ENCODE measurements around the gene CHRNA7. TPM values are rescaled to one million over a fixed set of nuclear protein-coding genes. Genes with fewer than 3 reads are reported as not detected.

Gene CHRNA7
- total and polyA plus RNA-seq, 9 of the 15 experiments (the other 6 are each of a cell fraction or from before 2014, with no cell fraction given) = 0.04 TPM; not detected in 8

DNA sequence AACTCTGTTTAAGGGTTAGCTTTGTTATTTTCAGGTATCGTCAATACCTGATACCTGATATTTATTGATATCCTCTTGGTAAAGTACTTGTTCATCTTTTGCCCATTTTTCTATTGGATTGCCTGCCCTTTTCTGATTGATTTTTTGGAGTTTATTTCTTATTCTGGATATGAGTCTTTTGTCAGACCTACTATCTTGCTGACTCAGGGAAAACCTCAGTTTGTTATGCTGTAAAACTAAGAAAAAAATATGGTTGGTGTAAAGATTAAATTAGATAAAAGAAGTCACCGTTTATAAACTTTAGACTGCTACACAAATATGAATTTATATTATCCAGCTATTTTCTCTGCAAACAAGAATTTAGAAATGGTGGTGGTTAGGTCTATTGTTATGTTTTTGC, 65.9 kb downstream of the CHRNA7 start:
- no peak for FAIRE-seq
- DNase-seq (ENCODE audit: extremely low read depth in 1 of 4, low spot score in 3 of 4) = no peak
- no peak for ATAC-seq
- no peaks in the 10 kb centered on the region for H3K9me1 ChIP-seq (ENCODE audit: control insufficient read depth, insufficient read depth, low read length)
- no peak overlapping the region for H3K4me3 ChIP-seq
- no peaks in the 10 kb centered on the region for H3K36me3 ChIP-seq (ENCODE audit: control insufficient read depth, insufficient read depth, low read length)
- in situ Hi-C loops (cut with MboI) = no loop called here
- H3K27ac ChIP-seq (ENCODE audit: extremely low read depth, low read depth, low read length) = no peak overlapping the region
- no peaks in the 10 kb centered on the region for H3K9me3 ChIP-seq (replicated peaks; ENCODE audit: control insufficient read depth, insufficient read depth, low read depth, low read length)
- no peak overlapping the region for H3K9ac ChIP-seq (ENCODE audit: insufficient read depth in 1 of 2, low read depth in 2 of 2, low read length in 2 of 2)
- BruUV-seq (replicated peaks) = no TSS peak
- no peaks in the 10 kb centered on the region for H3K27me3 ChIP-seq (ENCODE audit: control insufficient read depth in 2 of 2, insufficient read depth in 2 of 2, low read length in 2 of 2)
- POLR2A ChIA-PET = no interaction called here
- H3K4me1 ChIP-seq (replicated peaks in 1 of 2; ENCODE audit: control insufficient read depth in 2 of 2, insufficient read depth in 2 of 2, low read length in 2 of 2) = no peaks in the 10 kb centered on the region
- intact Hi-C loops (cut with micrococcal nuclease) = no loop called here
- peak; percentile 81 for TF ChIP-seq MAFF (IDR thresholded peaks at IDR 0.05; ENCODE audit: low read length)
- TF ChIP-seq POLR2H (tag; IDR thresholded peaks at IDR 0.05; ENCODE audit: low read depth) = no peak
- peak; percentile 72; the same call in 1 of the 2 replicates for TF ChIP-seq MAFK (IDR thresholded peaks at IDR 0.05; ENCODE audit: low read length)
- peak; percentile 63; the same call in 1 of the 2 replicates for TF ChIP-seq C11orf30 (IDR thresholded peaks at IDR 0.05; ENCODE audit: low read depth)
- TF ChIP-seq MAFG (tag; conservative IDR thresholded peaks at IDR 0.05) = peak; percentile 66
- TF ChIP-seq, protein P1, sequence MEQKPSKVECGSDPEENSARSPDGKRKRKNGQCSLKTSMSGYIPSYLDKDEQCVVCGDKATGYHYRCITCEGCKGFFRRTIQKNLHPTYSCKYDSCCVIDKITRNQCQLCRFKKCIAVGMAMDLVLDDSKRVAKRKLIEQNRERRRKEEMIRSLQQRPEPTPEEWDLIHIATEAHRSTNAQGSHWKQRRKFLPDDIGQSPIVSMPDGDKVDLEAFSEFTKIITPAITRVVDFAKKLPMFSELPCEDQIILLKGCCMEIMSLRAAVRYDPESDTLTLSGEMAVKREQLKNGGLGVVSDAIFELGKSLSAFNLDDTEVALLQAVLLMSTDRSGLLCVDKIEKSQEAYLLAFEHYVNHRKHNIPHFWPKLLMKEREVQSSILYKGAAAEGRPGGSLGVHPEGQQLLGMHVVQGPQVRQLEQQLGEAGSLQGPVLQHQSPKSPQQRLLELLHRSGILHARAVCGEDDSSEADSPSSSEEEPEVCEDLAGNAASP (IDR thresholded peaks at IDR 0.05) = no peak
- no peak for TF ChIP-seq MIER1 (IDR thresholded peaks at IDR 0.05; ENCODE audit: low read depth)
- TF ChIP-seq XRCC4 (IDR thresholded peaks at IDR 0.05; ENCODE audit: extremely low read depth, insufficient read depth, insufficient read length) = no peak
- TF ChIP-seq, protein P2, sequence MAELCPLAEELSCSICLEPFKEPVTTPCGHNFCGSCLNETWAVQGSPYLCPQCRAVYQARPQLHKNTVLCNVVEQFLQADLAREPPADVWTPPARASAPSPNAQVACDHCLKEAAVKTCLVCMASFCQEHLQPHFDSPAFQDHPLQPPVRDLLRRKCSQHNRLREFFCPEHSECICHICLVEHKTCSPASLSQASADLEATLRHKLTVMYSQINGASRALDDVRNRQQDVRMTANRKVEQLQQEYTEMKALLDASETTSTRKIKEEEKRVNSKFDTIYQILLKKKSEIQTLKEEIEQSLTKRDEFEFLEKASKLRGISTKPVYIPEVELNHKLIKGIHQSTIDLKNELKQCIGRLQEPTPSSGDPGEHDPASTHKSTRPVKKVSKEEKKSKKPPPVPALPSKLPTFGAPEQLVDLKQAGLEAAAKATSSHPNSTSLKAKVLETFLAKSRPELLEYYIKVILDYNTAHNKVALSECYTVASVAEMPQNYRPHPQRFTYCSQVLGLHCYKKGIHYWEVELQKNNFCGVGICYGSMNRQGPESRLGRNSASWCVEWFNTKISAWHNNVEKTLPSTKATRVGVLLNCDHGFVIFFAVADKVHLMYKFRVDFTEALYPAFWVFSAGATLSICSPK (IDR thresholded peaks at IDR 0.05; ENCODE audit: borderline replicate concordance) = no peak
- TF ChIP-seq ZNF316 (IDR thresholded peaks at IDR 0.05) = peak; percentile 81
- TF ChIP-seq TAL1 (IDR thresholded peaks at IDR 0.05) = no peak
- no peak for TF ChIP-seq RBM34 (IDR thresholded peaks at IDR 0.05; ENCODE audit: borderline replicate concordance, insufficient read depth, low read length)
- TF ChIP-seq, protein P3, sequence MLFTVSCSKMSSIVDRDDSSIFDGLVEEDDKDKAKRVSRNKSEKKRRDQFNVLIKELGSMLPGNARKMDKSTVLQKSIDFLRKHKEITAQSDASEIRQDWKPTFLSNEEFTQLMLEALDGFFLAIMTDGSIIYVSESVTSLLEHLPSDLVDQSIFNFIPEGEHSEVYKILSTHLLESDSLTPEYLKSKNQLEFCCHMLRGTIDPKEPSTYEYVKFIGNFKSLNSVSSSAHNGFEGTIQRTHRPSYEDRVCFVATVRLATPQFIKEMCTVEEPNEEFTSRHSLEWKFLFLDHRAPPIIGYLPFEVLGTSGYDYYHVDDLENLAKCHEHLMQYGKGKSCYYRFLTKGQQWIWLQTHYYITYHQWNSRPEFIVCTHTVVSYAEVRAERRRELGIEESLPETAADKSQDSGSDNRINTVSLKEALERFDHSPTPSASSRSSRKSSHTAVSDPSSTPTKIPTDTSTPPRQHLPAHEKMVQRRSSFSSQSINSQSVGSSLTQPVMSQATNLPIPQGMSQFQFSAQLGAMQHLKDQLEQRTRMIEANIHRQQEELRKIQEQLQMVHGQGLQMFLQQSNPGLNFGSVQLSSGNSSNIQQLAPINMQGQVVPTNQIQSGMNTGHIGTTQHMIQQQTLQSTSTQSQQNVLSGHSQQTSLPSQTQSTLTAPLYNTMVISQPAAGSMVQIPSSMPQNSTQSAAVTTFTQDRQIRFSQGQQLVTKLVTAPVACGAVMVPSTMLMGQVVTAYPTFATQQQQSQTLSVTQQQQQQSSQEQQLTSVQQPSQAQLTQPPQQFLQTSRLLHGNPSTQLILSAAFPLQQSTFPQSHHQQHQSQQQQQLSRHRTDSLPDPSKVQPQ (CRISPR knock-in tag; IDR thresholded peaks at IDR 0.05; ENCODE audit: borderline replicate concordance) = no peak
- TF ChIP-seq RBFOX2 (IDR thresholded peaks at IDR 0.05; ENCODE audit: low read depth, low read length) = no peak
- no peak for TF ChIP-seq JUND (IDR thresholded peaks at IDR 0.05; ENCODE audit: borderline replicate concordance, low read depth, low read length)
- no peak for TF ChIP-seq JUND (tag; IDR thresholded peaks at IDR 0.05; ENCODE audit: borderline replicate concordance, low read depth, low read length)
- TF ChIP-seq SAFB (IDR thresholded peaks at IDR 0.05; ENCODE audit: borderline replicate concordance, low read depth, low read length) = no peak
- H4K20me1 ChIP-seq (replicated peaks; ENCODE audit: control insufficient read depth, insufficient read depth, low read length) = no peaks in the 10 kb centered on the region; the same call in 1 of the 2 replicates
- no peaks in the 10 kb centered on the region for H3K79me2 ChIP-seq (ENCODE audit: control insufficient read depth, insufficient read depth, low read length)
- no peak overlapping the region for H2AFZ ChIP-seq (ENCODE audit: low read depth, low read length)
- CTCF ChIA-PET (ENCODE audit: low intra/inter-chr PET ratio) = no interaction called here
- WGBS (ENCODE audit: insufficient coverage, low coverage, missing lambda C conversion rate) = 0% methylated on average over 2 of the region's 2 CpGs
- H3K4me2 ChIP-seq (ENCODE audit: insufficient read depth, low read length) = no peak overlapping the region

All from K562 (cell line).